ENCODE results near the gene ARID1B.

DNA sequence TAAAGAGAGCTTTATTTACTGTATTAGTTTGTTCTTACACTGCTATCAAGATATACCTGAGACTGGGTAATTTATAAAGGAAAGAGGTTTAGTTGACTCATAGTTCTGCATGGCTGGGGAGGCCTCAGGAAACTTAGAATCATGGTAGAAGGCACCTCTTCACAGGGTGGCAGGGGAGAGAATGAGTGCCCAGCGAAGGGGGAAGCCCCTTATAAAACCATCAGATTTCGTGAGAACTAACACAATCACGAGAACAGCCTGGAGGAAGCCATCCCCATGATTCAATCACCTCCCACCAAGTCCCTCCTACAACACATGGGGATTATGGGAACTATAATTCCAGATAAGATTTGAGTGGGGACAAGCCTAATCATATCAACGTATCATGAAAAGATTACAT, 27.2 kb downstream of the ARID1B start:
- no peak for TF ChIP-seq EZH2 (IDR thresholded peaks at IDR 0.05; ENCODE audit: borderline replicate concordance, low read depth, low read length, severe bottlenecking)
- TF ChIP-seq, protein P1, sequence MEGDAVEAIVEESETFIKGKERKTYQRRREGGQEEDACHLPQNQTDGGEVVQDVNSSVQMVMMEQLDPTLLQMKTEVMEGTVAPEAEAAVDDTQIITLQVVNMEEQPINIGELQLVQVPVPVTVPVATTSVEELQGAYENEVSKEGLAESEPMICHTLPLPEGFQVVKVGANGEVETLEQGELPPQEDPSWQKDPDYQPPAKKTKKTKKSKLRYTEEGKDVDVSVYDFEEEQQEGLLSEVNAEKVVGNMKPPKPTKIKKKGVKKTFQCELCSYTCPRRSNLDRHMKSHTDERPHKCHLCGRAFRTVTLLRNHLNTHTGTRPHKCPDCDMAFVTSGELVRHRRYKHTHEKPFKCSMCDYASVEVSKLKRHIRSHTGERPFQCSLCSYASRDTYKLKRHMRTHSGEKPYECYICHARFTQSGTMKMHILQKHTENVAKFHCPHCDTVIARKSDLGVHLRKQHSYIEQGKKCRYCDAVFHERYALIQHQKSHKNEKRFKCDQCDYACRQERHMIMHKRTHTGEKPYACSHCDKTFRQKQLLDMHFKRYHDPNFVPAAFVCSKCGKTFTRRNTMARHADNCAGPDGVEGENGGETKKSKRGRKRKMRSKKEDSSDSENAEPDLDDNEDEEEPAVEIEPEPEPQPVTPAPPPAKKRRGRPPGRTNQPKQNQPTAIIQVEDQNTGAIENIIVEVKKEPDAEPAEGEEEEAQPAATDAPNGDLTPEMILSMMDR (IDR thresholded peaks at IDR 0.05; ENCODE audit: borderline replicate concordance, extremely low read depth, low read length, poor library complexity, severe bottlenecking) = no peak

Data from DND-41 (cell line).